ENCODE results near the gene MFSD1. TPM values are rescaled to one million over a fixed set of nuclear protein-coding genes. Genes with fewer than 3 reads are reported as not detected.

Gene MFSD1
- total and polyA plus RNA-seq, 2 experiments from 2014 or later: 4.3 to 28.4 TPM

DNA sequence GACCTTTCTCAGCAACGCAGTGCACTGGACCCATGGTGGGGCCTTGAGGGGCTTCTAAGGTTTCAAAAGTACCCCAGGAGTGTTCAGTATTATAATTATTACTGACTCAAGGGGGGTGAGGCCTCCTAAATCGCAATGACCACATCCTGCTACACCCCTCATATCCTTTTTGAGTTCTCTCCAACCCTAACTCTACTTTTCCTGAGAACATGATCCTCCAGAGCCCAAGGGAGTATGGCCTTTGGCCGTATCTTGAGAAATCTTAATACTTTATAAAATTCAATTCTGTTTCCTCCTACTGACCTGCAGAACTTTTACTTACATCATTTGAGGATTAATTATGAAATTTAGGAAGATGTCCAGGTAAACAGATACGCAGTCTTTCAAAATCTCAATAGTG lies 39.2 kb upstream of the MFSD1 start:
- H3K27ac Mint-ChIP-seq: no peak overlapping the region

More for the DNA sequence above, 39.2 kb upstream of the MFSD1 start:
- H2AFZ ChIP-seq: no peak overlapping the region
- H3K4me1 Mint-ChIP-seq: peaks cover 5% of the 10 kb centered on the region
- H3K4me1 ChIP-seq (ENCODE audit: insufficient read depth): 0 out of 2 replicates have a peak, but pooled peaks cover 1% of the 10 kb centered on the region
- no peaks in the 10 kb centered on the region for H3K27me3 Mint-ChIP-seq (ENCODE audit: insufficient read depth, low read depth, poor library complexity)
- no peaks in the 10 kb centered on the region for H3K9me3 Mint-ChIP-seq
- TF ChIP-seq, protein P1, sequence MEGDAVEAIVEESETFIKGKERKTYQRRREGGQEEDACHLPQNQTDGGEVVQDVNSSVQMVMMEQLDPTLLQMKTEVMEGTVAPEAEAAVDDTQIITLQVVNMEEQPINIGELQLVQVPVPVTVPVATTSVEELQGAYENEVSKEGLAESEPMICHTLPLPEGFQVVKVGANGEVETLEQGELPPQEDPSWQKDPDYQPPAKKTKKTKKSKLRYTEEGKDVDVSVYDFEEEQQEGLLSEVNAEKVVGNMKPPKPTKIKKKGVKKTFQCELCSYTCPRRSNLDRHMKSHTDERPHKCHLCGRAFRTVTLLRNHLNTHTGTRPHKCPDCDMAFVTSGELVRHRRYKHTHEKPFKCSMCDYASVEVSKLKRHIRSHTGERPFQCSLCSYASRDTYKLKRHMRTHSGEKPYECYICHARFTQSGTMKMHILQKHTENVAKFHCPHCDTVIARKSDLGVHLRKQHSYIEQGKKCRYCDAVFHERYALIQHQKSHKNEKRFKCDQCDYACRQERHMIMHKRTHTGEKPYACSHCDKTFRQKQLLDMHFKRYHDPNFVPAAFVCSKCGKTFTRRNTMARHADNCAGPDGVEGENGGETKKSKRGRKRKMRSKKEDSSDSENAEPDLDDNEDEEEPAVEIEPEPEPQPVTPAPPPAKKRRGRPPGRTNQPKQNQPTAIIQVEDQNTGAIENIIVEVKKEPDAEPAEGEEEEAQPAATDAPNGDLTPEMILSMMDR (conservative IDR thresholded peaks at IDR 0.05; ENCODE audit: low read depth in 2 of 2): no peak
- TF ChIP-seq, protein P2, sequence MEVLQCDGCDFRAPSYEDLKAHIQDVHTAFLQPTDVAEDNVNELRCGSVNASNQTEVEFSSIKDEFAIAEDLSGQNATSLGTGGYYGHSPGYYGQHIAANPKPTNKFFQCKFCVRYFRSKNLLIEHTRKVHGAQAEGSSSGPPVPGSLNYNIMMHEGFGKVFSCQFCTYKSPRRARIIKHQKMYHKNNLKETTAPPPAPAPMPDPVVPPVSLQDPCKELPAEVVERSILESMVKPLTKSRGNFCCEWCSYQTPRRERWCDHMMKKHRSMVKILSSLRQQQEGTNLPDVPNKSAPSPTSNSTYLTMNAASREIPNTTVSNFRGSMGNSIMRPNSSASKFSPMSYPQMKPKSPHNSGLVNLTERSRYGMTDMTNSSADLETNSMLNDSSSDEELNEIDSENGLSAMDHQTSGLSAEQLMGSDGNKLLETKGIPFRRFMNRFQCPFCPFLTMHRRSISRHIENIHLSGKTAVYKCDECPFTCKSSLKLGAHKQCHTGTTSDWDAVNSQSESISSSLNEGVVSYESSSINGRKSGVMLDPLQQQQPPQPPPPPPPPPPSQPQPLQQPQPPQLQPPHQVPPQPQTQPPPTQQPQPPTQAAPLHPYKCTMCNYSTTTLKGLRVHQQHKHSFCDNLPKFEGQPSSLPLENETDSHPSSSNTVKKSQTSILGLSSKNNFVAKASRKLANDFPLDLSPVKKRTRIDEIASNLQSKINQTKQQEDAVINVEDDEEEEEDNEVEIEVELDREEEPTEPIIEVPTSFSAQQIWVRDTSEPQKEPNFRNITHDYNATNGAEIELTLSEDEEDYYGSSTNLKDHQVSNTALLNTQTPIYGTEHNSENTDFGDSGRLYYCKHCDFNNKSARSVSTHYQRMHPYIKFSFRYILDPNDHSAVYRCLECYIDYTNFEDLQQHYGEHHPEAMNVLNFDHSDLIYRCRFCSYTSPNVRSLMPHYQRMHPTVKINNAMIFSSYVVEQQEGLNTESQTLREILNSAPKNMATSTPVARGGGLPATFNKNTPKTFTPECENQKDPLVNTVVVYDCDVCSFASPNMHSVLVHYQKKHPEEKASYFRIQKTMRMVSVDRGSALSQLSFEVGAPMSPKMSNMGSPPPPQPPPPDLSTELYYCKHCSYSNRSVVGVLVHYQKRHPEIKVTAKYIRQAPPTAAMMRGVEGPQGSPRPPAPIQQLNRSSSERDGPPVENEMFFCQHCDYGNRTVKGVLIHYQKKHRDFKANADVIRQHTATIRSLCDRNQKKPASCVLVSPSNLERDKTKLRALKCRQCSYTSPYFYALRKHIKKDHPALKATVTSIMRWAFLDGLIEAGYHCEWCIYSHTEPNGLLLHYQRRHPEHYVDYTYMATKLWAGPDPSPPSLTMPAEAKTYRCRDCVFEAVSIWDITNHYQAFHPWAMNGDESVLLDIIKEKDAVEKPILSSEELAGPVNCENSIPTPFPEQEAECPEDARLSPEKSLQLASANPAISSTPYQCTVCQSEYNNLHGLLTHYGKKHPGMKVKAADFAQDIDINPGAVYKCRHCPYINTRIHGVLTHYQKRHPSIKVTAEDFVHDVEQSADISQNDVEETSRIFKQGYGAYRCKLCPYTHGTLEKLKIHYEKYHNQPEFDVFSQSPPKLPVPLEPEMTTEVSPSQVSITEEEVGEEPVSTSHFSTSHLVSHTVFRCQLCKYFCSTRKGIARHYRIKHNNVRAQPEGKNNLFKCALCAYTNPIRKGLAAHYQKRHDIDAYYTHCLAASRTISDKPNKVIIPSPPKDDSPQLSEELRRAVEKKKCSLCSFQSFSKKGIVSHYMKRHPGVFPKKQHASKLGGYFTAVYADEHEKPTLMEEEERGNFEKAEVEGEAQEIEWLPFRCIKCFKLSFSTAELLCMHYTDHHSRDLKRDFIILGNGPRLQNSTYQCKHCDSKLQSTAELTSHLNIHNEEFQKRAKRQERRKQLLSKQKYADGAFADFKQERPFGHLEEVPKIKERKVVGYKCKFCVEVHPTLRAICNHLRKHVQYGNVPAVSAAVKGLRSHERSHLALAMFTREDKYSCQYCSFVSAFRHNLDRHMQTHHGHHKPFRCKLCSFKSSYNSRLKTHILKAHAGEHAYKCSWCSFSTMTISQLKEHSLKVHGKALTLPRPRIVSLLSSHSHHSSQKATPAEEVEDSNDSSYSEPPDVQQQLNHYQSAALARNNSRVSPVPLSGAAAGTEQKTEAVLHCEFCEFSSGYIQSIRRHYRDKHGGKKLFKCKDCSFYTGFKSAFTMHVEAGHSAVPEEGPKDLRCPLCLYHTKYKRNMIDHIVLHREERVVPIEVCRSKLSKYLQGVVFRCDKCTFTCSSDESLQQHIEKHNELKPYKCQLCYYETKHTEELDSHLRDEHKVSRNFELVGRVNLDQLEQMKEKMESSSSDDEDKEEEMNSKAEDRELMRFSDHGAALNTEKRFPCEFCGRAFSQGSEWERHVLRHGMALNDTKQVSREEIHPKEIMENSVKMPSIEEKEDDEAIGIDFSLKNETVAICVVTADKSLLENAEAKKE (CRISPR knock-in tag; IDR thresholded peaks at IDR 0.05): no peak
- TF ChIP-seq ZNF114 (CRISPR knock-in tag; IDR thresholded peaks at IDR 0.05) (no peak), ZNF331 (CRISPR knock-in tag; IDR thresholded peaks at IDR 0.05; ENCODE audit: low read depth) (no peak)
- no peaks in the 10 kb centered on the region for H3K36me3 ChIP-seq (ENCODE audit: insufficient read depth)
- ATAC-seq: no peak
- no peak overlapping the region for H3K27ac ChIP-seq (ENCODE audit: low read depth)
- DNase-seq (ENCODE audit: low spot score): no peak
- no peak overlapping the region for H3K4me3 Mint-ChIP-seq
- H3F3A ChIP-seq (replicated peaks; ENCODE audit: low read depth): no peaks in the 10 kb centered on the region
- H3K9me2 ChIP-seq (ENCODE audit: insufficient read depth): no peaks in the 10 kb centered on the region
- H3K4me3 ChIP-seq: no peak overlapping the region
- no peaks in the 10 kb centered on the region for H3K36me3 Mint-ChIP-seq (ENCODE audit: low read depth)
- H3K79me2 ChIP-seq (replicated peaks; ENCODE audit: insufficient read depth): no peaks in the 10 kb centered on the region
- H3K4me2 ChIP-seq: no peak overlapping the region
- no peaks in the 10 kb centered on the region for H3K27me3 ChIP-seq (ENCODE audit: insufficient read depth)
- H4K20me1 ChIP-seq (replicated peaks; ENCODE audit: insufficient read depth): 0 out of 2 replicates have a peak, but pooled peaks cover 4% of the 10 kb centered on the region

Data from GM23338 (cell line).